Activated CD8-positive, alpha-beta memory T cell treated with anti-CD3 and anti-CD28 coated beads, Interleukin-2, amount 10 ng/mL, durations not matched to agents 7 days and 5 days (primary cell): ENCODE measurements around the gene KBTBD6. TPM values are rescaled to one million over a fixed set of nuclear protein-coding genes. Genes with fewer than 3 reads are reported as not detected.
"Not testable (repeated sequence)": the region's sequence is repeated elsewhere in the genome, so short reads cannot be mapped to it uniquely, and the experiment has no call there.

Experiments used
- ATAC-seq: fragments of 150-1000 bp; cut with Tn5 transposase; one replicate; pipeline ENCODE4 v1.10.0; 2021; ENCODE audit warnings: moderate library complexity
- CTCF ChIA-PET: fragments of 350-600 bp; sonication (Branson Sonifier 250); formaldehyde crosslinking; loops from one replicate; lab custom pipeline; 2021; ENCODE audit warnings: antibody characterized with exemption; lab: Charles Lee
- DNase-seq: peaks from one replicate; pipeline ENCODE4 v3.0.0-alpha.2; 2020
- H3K27ac Mint-ChIP-seq: one replicate; pipeline ENCODE4 v1.8.0; 2021; ENCODE audit warnings: mild to moderate bottlenecking, mixed read lengths
- H3K27me3 Mint-ChIP-seq: one replicate; pipeline ENCODE4 v1.8.0; 2021; ENCODE audit warnings: mixed read lengths
- H3K36me3 Mint-ChIP-seq: one replicate; pipeline ENCODE4 v1.8.0; 2021; ENCODE audit warnings: mild to moderate bottlenecking, mixed read lengths
- H3K4me1 Mint-ChIP-seq: one replicate; pipeline ENCODE4 v1.8.0; 2021; ENCODE audit warnings: mixed read lengths
- H3K4me3 Mint-ChIP-seq: one replicate; pipeline ENCODE4 v1.8.0; 2021; ENCODE audit warnings: mild to moderate bottlenecking, moderate library complexity, mixed read lengths
- H3K9me3 Mint-ChIP-seq: one replicate; pipeline ENCODE4 v1.8.0; 2022; ENCODE audit warnings: low read depth, mixed read lengths
- total RNA-seq, 2 experiments: library from RNA; stranded (reverse); gene quantifications; one replicate each; pipeline ENCODE4 v1.2.3, GENCODE V29; 2021

KBTBD6 gene, protein sequence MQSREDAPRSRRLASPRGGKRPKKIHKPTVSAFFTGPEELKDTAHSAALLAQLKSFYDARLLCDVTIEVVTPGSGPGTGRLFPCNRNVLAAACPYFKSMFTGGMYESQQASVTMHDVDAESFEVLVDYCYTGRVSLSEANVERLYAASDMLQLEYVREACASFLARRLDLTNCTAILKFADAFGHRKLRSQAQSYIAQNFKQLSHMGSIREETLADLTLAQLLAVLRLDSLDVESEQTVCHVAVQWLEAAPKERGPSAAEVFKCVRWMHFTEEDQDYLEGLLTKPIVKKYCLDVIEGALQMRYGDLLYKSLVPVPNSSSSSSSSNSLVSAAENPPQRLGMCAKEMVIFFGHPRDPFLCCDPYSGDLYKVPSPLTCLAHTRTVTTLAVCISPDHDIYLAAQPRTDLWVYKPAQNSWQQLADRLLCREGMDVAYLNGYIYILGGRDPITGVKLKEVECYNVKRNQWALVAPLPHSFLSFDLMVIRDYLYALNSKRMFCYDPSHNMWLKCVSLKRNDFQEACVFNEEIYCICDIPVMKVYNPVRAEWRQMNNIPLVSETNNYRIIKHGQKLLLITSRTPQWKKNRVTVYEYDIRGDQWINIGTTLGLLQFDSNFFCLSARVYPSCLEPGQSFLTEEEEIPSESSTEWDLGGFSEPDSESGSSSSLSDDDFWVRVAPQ
- 1 to 10 TPM; 5.7 to 7.2 TPM for total RNA-seq

GRCh38 chr13:41132512-41133152 lies at the start of gene KBTBD6:
TSS of gene KBTBD6 (minus strand) at chr13:41132802. CDS start at chr13:41132511, 291 bp downstream.
- Mint-ChIP-seq H3K27ac (peak within 1 kb of the TSS; percentile 85), H3K9me3 (no peaks in the 10 kb centered on the region), H3K4me3 (peak within 1 kb of the TSS; percentile 94), H3K4me1 (peaks cover 39% of the 10 kb centered on the region), H3K27me3 (no peaks in the 10 kb centered on the region), H3K36me3 (peaks cover 9% of the 10 kb centered on the region)
- peak; percentile 98 for DNase-seq
- CTCF ChIA-PET, result no interaction called here
- ATAC-seq, result peak; percentile 98

DNA sequence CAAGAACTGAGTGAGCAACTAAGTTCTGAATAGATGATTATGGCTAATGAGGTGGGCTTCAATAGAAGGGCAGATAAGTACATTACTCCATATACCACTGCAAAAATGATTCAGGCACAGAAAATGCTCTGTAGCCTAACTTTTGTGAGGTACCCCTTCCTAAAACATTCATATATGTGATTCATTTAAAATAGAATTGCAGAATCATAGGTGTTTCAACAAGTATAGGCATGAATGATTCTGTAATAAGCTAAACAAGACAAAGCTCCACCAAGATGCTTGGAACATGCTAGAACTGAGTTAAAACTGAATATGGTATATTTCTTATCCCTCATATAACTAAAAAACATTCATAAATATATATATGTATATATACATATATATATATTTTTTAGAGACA lies 49.6 kb upstream of the KBTBD6 start:
- ATAC-seq, result no peak
- Mint-ChIP-seq H3K27ac (no peak overlapping the region), H3K4me3 (no peak overlapping the region), H3K36me3 (peaks cover 4% of the 10 kb centered on the region), H3K4me1 (peaks cover 10% of the 10 kb centered on the region), H3K27me3 (no peaks in the 10 kb centered on the region), H3K9me3 (peaks cover 3% of the 10 kb centered on the region)
- CTCF ChIA-PET, result no interaction called here
- DNase-seq, result no peak

DNA sequence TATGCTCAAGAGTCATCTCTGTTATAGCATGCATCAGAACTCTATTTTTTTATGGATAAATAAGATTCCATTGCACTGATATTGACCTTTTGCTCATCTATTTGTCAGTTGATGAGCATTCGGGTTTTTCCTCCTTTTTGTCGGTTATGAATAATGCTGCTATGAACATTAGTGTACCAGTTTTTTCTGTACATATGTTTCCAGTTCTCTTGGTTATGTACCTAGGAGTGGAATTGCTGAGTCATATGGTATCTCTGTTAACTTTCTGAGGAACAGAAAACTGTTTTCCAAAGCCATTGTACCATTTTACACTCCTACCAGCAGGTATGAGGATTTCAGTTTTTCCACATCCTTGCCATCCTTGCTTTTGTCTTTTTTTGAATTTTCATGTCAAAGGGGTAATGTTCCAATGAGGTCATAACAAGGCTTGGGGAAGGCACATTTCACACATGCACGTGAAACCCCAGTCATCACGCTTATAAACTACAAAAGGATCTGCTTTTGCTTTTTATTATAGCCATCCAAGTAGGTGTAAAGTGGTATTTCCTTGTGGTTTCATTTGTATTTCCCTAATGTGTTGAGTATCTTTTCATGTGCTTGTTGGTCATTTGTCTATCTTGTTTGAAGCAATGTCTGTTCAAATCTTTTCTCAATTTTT lies 47.1 kb upstream of the KBTBD6 start:
- Mint-ChIP-seq H3K27me3 (no peaks in the 10 kb centered on the region), H3K9me3 (peaks cover 18% of the 10 kb centered on the region), H3K27ac (no peak overlapping the region), H3K36me3 (peaks cover 17% of the 10 kb centered on the region), H3K4me1 (peaks cover 10% of the 10 kb centered on the region), H3K4me3 (no peak overlapping the region)
- ATAC-seq (no peak), DNase-seq (no peak)
- CTCF ChIA-PET, result interaction anchor here (1.6 kb wide), 1 partner anchor 17 kb away, joined by 4 read pairs; no protein-coding TSS in a partner anchor

DNA sequence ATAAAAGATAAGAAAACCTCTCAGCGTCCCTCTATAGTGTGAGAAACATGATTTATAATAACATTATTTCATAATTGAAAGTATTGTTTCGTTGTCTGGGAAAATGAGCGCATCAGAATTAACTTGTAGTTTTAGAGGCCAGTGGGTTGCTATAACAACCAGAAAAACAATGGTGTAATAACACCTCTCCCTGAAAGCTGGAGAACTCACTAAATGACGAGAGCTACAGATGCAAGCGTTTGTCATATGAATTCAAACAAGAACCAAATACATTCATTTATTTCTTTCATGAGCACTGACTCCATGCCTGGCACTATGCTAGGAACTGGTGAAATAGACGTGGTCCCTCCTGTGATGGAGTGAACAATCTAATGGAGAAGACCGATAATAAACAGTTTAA lies 45.4 kb upstream of the KBTBD6 start:
- H3K36me3 Mint-ChIP-seq, result peaks cover 19% of the 10 kb centered on the region
- H3K9me3 Mint-ChIP-seq, result peaks cover 21% of the 10 kb centered on the region
- DNase-seq (no peak), ATAC-seq (no peak)
- H3K4me1 Mint-ChIP-seq, result peaks cover 10% of the 10 kb centered on the region
- no peaks in the 10 kb centered on the region for H3K27me3 Mint-ChIP-seq
- CTCF ChIA-PET, result no interaction called here
- no peak overlapping the region for H3K27ac Mint-ChIP-seq
- H3K4me3 Mint-ChIP-seq, result no peak overlapping the region

DNA sequence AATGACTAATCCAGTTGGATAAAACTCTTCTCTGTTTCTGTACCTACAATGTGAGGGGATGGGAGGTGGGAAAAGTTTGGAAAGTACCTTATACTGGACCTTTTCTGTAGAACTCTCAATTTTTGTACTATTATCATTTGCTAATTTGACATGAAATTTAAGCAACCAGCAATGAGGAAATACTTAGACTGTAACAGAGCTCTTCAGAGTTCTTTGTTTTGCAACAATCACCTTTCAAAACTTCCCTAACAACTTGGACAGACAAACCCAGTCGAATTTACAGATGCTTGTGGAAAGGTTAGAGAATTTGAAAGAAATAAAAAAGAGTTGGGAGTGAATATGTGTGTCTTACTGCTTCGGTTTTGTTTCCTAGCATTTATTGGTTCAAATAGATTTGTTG lies 45.0 kb upstream of the KBTBD6 start:
- CTCF ChIA-PET, result no interaction called here
- Mint-ChIP-seq H3K27ac (no peak overlapping the region), H3K4me3 (no peak overlapping the region), H3K36me3 (peaks cover 21% of the 10 kb centered on the region), H3K4me1 (peaks cover 10% of the 10 kb centered on the region), H3K9me3 (peaks cover 24% of the 10 kb centered on the region), H3K27me3 (no peaks in the 10 kb centered on the region)
- DNase-seq, result no peak
- ATAC-seq, result no peak

DNA sequence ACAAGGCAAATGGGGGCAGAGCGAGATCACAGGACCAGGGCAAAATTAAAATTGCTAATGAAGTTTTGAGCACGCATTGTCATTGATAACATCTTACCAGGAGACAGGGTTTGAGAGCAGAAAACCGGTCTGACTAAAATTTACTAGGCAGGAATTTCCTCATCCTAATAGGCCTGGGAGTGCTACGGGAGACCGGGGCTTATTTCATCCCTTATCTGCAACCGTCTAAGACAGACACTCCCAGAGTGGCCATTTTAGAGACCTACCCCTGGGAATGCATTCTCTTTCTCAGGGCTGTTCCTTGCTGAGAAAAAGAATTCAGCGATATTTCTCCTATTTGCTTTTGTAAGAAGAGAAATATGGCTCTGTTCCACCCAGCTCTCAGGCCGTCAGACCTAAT lies 43.0 kb upstream of the KBTBD6 start:
- ATAC-seq, CTCF ChIA-PET, H3K27ac Mint-ChIP-seq, H3K27me3 Mint-ChIP-seq, H3K4me3 Mint-ChIP-seq, DNase-seq: not testable (repeated sequence)
- peaks cover 21% of the 10 kb centered on the region for H3K36me3 Mint-ChIP-seq
- peaks cover 25% of the 10 kb centered on the region for H3K9me3 Mint-ChIP-seq
- H3K4me1 Mint-ChIP-seq, result peaks cover 10% of the 10 kb centered on the region

DNA sequence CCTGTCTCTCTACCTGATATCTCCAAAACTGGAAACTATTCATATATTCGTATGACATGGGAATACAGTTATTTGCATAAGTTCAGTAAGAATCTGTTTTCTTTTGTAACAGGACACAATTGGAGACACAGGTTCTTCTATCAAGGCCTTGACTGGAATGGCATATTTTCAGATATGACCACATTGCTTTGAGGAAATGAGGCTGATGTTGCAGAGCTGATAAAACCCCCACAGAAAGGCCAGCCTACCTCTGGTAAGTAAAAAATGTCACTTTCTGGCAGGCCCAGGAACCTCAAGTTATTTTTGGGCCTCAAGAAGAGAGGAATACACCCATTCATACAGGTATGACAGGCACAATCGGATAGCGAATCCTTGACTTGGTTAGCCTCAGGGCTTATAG lies 29.5 kb upstream of the KBTBD6 start:
- no peak for ATAC-seq
- H3K27ac Mint-ChIP-seq, result no peak overlapping the region
- no peaks in the 10 kb centered on the region for H3K9me3 Mint-ChIP-seq
- peaks cover 8% of the 10 kb centered on the region for H3K4me1 Mint-ChIP-seq
- no peak overlapping the region for H3K4me3 Mint-ChIP-seq
- DNase-seq, result no peak
- no peaks in the 10 kb centered on the region for H3K27me3 Mint-ChIP-seq
- CTCF ChIA-PET, result no interaction called here
- H3K36me3 Mint-ChIP-seq, result peaks cover 2% of the 10 kb centered on the region

DNA sequence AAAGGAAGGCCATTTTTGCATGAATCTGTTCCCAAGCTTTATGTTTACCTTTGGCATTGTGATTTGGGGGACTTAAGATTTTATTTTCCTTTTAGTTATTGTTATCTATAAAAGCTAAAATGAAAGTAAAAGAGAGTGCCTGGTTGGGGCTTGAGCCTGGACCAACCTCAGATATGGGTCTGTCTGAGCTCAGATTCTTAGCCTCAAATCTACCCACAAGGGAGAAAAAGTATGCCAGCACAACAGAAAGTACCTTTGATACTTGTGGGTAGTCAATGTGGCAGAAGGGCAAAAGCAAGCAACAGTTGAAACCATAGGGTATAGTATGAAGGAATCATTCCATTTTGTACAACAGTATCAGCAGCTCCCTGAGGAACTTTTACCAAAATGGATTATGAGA lies 26.6 kb upstream of the KBTBD6 start:
- Mint-ChIP-seq H3K36me3 (no peaks in the 10 kb centered on the region), H3K27ac (no peak overlapping the region), H3K4me1 (peaks cover 8% of the 10 kb centered on the region), H3K27me3 (no peaks in the 10 kb centered on the region), H3K9me3 (no peaks in the 10 kb centered on the region), H3K4me3 (no peak overlapping the region)
- ATAC-seq, result no peak
- DNase-seq, result no peak
- CTCF ChIA-PET, result no interaction called here

DNA sequence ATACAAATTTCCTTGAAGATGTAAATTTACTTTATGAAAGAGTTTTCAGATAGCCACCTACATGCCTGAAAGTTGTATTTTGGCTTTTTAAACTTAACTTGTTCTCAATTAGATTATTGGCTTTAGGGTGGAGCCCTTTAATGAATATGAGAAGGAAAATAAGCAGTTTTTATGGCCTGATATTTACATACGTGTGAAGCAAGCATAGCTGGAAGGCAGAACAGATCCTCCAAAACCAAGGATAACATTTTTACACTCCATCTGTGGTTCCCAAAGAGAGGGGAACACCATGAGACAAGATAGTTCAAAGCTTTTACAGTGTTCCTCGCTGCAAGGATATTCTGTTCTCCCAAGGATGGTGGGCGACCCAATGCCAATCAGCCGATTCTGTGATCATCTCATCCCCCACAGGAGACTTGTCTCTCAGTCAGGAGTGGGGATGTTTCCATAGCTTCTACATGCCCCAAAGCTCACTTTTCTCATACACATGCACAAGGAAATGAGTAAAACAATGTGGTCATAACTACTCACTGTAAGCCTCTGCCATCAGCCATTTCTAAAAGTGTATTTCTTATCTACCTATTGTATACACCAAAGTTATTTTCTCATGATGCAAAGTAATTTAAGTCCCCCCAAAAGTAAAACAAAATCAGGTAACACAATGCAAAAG lies 24.6 kb upstream of the KBTBD6 start:
- Mint-ChIP-seq H3K36me3 (peaks cover 3% of the 10 kb centered on the region), H3K4me1 (peaks cover 8% of the 10 kb centered on the region), H3K4me3 (no peak overlapping the region), H3K9me3 (peaks cover 4% of the 10 kb centered on the region), H3K27ac (no peak overlapping the region), H3K27me3 (no peaks in the 10 kb centered on the region)
- ATAC-seq, result no peak
- no peak for DNase-seq
- CTCF ChIA-PET, result no interaction called here

DNA sequence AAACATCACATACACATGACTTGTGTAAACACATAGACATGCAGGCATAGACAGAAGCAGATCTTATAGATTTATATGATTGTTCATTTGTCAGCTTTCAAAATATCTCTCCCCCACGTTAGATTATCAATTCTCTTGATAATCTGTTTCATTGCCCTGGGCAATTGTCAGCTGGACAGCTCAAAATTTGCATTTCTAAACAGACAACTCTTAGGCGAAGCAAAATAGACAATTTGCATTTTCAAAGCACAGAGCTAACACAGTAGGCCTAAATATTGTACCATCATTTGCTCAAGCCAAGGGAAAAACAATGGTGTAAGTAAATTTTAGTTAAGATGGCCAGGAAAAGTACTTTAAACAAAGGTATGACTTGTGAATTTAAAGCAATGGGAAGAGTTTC lies 24.0 kb upstream of the KBTBD6 start:
- H3K36me3 Mint-ChIP-seq, result peaks cover 9% of the 10 kb centered on the region
- H3K27ac Mint-ChIP-seq, result no peak overlapping the region
- no peaks in the 10 kb centered on the region for H3K27me3 Mint-ChIP-seq
- CTCF ChIA-PET, result no interaction called here
- H3K4me3 Mint-ChIP-seq, result no peak overlapping the region
- no peak for DNase-seq
- H3K4me1 Mint-ChIP-seq, result peaks cover 8% of the 10 kb centered on the region
- H3K9me3 Mint-ChIP-seq, result peaks cover 9% of the 10 kb centered on the region
- ATAC-seq, result no peak

GRCh38 chr13:41154042-41154441 lies 21.4 kb upstream of the KBTBD6 start:
- peaks cover 4% of the 10 kb centered on the region for H3K4me1 Mint-ChIP-seq
- DNase-seq (no peak), ATAC-seq (no peak)
- peaks cover 29% of the 10 kb centered on the region for H3K36me3 Mint-ChIP-seq
- H3K27me3 Mint-ChIP-seq, result no peaks in the 10 kb centered on the region
- H3K27ac Mint-ChIP-seq, result no peak overlapping the region
- H3K9me3 Mint-ChIP-seq, result peaks cover 29% of the 10 kb centered on the region
- H3K4me3 Mint-ChIP-seq, result no peak overlapping the region
- CTCF ChIA-PET, result no interaction called here

- ATAC-seq (no peak), DNase-seq (no peak)
- H3K9me3 Mint-ChIP-seq, result peaks cover 45% of the 10 kb centered on the region
- no peak overlapping the region for H3K4me3 Mint-ChIP-seq
- H3K27me3 Mint-ChIP-seq, result no peaks in the 10 kb centered on the region
- no peaks in the 10 kb centered on the region for H3K4me1 Mint-ChIP-seq
- H3K27ac Mint-ChIP-seq, result no peak overlapping the region
- peaks cover 46% of the 10 kb centered on the region for H3K36me3 Mint-ChIP-seq
- CTCF ChIA-PET, result no interaction called here
These were observed 19.4 kb upstream of the KBTBD6 start for GRCh38 chr13:41152005-41152404.

DNA sequence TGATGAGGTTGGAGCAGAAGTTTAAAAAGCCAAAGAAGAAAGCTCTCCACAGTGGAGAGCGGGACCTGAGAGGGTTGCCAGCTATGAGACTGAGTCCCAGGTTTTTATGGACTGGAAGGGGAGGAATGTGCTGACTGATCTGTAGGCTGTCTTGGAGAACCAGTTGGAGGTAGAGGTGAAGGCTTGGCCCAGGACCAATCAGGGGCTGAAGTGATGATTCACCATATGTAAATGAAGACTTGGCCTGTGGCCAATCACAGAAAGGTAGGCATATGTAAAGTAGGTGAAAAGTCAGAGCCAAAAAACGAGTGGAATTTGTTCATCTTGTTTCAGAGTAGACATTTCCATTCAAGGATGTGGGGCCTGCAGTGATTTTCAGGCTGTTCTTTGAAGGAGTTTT lies 17.5 kb upstream of the KBTBD6 start:
- H3K36me3 Mint-ChIP-seq, result peaks cover 52% of the 10 kb centered on the region
- DNase-seq (no peak), ATAC-seq (no peak)
- CTCF ChIA-PET, result no interaction called here
- no peaks in the 10 kb centered on the region for H3K27me3 Mint-ChIP-seq
- no peak overlapping the region for H3K27ac Mint-ChIP-seq
- no peaks in the 10 kb centered on the region for H3K4me1 Mint-ChIP-seq
- H3K4me3 Mint-ChIP-seq, result no peak overlapping the region
- peaks cover 49% of the 10 kb centered on the region for H3K9me3 Mint-ChIP-seq
